SK-N-SH (cell line): ENCODE data around the gene KDM1A. TPM values are rescaled to one million over a fixed set of nuclear protein-coding genes. Genes with fewer than 3 reads are reported as not detected.

ENCODE experiments used
- CTCF ChIA-PET: fragments of 300-600, 350-600 bp; formaldehyde crosslinking; extraction: SDS; loops from one replicate; lab custom pipeline; 2021; lab: Yijun Ruan, JAX
- POLR2A ChIA-PET: fragments of 350-600 bp; sonication (Branson Sonifier 250); formaldehyde crosslinking; extraction: SDS; loops from one replicate; lab custom pipeline; 2020; ENCODE audit warnings: antibody characterized with exemption, inconsistent platforms; lab: Yijun Ruan, JAX
- DNase-seq: peaks from one replicate; pipeline ENCODE4 v3.0.0; 2012
- H2AFZ ChIP-seq: fragments of 200-600 bp; sonication (generic); 2 replicates; pipeline ENCODE4 v1.8.1; 2016; ENCODE audit warnings: antibody characterized with exemption, mild to moderate bottlenecking, low read depth
- H3F3A ChIP-seq: fragments of 200-600 bp; sonication (generic); replicated peaks from 2 replicates; pipeline ENCODE3; 2016; ENCODE audit warnings: antibody characterized with exemption, mild to moderate bottlenecking; ENCODE audit not compliant: insufficient read depth
- H3K27ac ChIP-seq, 2 experiments: fragments of 200-500 bp in 1 of 2; fragments of 200-600 bp in 1 of 2; sonication (Bioruptor generic) in 1 of 2; sonication (generic), shearing (Covaris generic) in 1 of 2; 2 replicates each; pipeline versions ENCODE4 v1.5.1 to v1.6.1; 2014 to 2016; ENCODE audit warnings: low read depth in 2 of 2, inconsistent platforms in 1 of 2, low read length in 1 of 2, mild to moderate bottlenecking in 1 of 2, mixed read lengths in 1 of 2
- H3K27me3 ChIP-seq: fragments of 200-600 bp; sonication (generic), shearing (Covaris generic); 2 replicates; pipeline ENCODE4 v1.6.1; 2016; ENCODE audit warnings: mixed run types; ENCODE audit not compliant: insufficient read depth
- H3K36me3 ChIP-seq, 2 experiments: fragments of 200-500 bp in 1 of 2; fragments of 200-600 bp in 1 of 2; sonication (Bioruptor generic) in 1 of 2; sonication (generic) in 1 of 2; replicated peaks in 1 of 2; 2 replicates each; pipeline versions ENCODE3 to v1.5.1; 2014 to 2016; ENCODE audit warnings: low read length in 1 of 2, mild to moderate bottlenecking in 1 of 2; ENCODE audit not compliant: insufficient read depth in 2 of 2, control insufficient read depth in 1 of 2
- H3K4me1 ChIP-seq, 2 experiments: fragments of 200-500 bp in 1 of 2; fragments of 200-600 bp in 1 of 2; sonication (Bioruptor generic) in 1 of 2; sonication (generic), shearing (Covaris generic) in 1 of 2; 2 replicates each; pipeline versions ENCODE4 v1.5.1 to v1.6.1; 2014 to 2016; ENCODE audit warnings: low read depth in 1 of 2, low read length in 1 of 2, mixed run types in 1 of 2; ENCODE audit not compliant: insufficient read depth in 2 of 2, control insufficient read depth in 1 of 2
- H3K4me2 ChIP-seq: fragments of 200-600 bp; sonication (generic), shearing (Covaris generic); 2 replicates; pipeline ENCODE4 v1.6.1; 2017; ENCODE audit warnings: mixed run types
- H3K4me3 ChIP-seq, 2 experiments: fragments of 200-500 bp in 1 of 2; fragments of 200-600 bp in 1 of 2; sonication (Bioruptor generic) in 1 of 2; sonication (generic), shearing (Covaris generic) in 1 of 2; 2 replicates each; pipeline versions ENCODE4 v1.5.1 to v1.8.1; 2014 to 2016; ENCODE audit warnings: low read depth in 2 of 2, inconsistent platforms in 1 of 2, low read length in 1 of 2, mild to moderate bottlenecking in 1 of 2, mixed read lengths in 1 of 2, moderate library complexity in 1 of 2
- H3K79me2 ChIP-seq: fragments of 200-600 bp; sonication (generic); 2 replicates; pipeline ENCODE4 v1.8.1; 2017; ENCODE audit warnings: mild to moderate bottlenecking; ENCODE audit not compliant: insufficient read depth
- H3K9ac ChIP-seq: fragments of 200-600 bp; sonication (generic); 2 replicates; pipeline ENCODE4 v1.6.1; 2017; ENCODE audit warnings: mixed run types
- H3K9me2 ChIP-seq: fragments of 200-600 bp; sonication (generic); 2 replicates; pipeline ENCODE4 v1.6.1; 2017; ENCODE audit warnings: mixed run types
- H3K9me3 ChIP-seq: fragments of 200-600 bp; sonication (generic); 2 replicates; pipeline ENCODE4 v1.6.1; 2017; ENCODE audit warnings: mixed run types, mild to moderate bottlenecking, moderate library complexity
- H4K20me1 ChIP-seq: fragments of 200-600 bp; sonication (generic); 2 replicates; pipeline ENCODE4 v1.6.1; 2017; ENCODE audit warnings: mild to moderate bottlenecking, mixed run types; ENCODE audit not compliant: insufficient read depth
- CHD2 ChIP-seq: fragments of 150-350 bp; IDR thresholded peaks from 2 replicates; pipeline ENCODE4 v1.6.1; 2018; ENCODE audit warnings: low read length; ENCODE audit not compliant: partially characterized antibody
- ELF1 ChIP-seq: IDR thresholded peaks from 2 replicates; pipeline ENCODE4 v1.4.0; 2012
- EP300 ChIP-seq, 2 experiments: IDR thresholded peaks; 2 replicates each; pipeline versions ENCODE4 v1.4.0 to v1.6.1; 2012; ENCODE audit warnings: borderline replicate concordance in 1 of 2, low read depth in 1 of 2, low read length in 1 of 2
- EZH2phosphoT487 ChIP-seq: fragments of 200-600 bp; sonication (generic); IDR thresholded peaks from 2 replicates; pipeline ENCODE4 v1.6.1; 2017; ENCODE audit warnings: low read depth, mixed run types, mild to moderate bottlenecking, antibody characterized with exemption, moderate library complexity, borderline replicate concordance
- FOSL2 ChIP-seq: IDR thresholded peaks from 2 replicates; pipeline ENCODE4 v1.4.0; 2012; ENCODE audit warnings: low read depth, mild to moderate bottlenecking, moderate library complexity, borderline replicate concordance
- FOXJ3 ChIP-seq: sonication (generic); formaldehyde crosslinking; IDR thresholded peaks from 2 replicates; pipeline ENCODE4 v1.5.1; 2020; ENCODE audit warnings: mild to moderate bottlenecking, missing genetic modification reagents
- GABPA ChIP-seq: IDR thresholded peaks from 2 replicates; pipeline ENCODE4 v1.4.0; 2012; ENCODE audit warnings: low read depth, mild to moderate bottlenecking
- GATA2 ChIP-seq: sonication (generic); formaldehyde crosslinking; IDR thresholded peaks from 2 replicates; pipeline ENCODE4 v1.5.0; 2020; ENCODE audit warnings: mild to moderate bottlenecking, missing genetic modification reagents
- JUND ChIP-seq: IDR thresholded peaks from 2 replicates; pipeline ENCODE4 v1.4.0; 2012
- MXI1 ChIP-seq: IDR thresholded peaks from 2 replicates; pipeline ENCODE4 v1.6.1; 2012; ENCODE audit warnings: mild to moderate bottlenecking, low read depth, low read length, improper control_type of control experiment
- NFIC ChIP-seq: IDR thresholded peaks from 2 replicates; pipeline ENCODE4 v1.4.0; 2012; ENCODE audit warnings: borderline replicate concordance
- RCOR1 ChIP-seq: fragments of 150-350 bp; IDR thresholded peaks from 2 replicates; pipeline ENCODE4 v1.6.1; 2017; ENCODE audit warnings: antibody characterized with exemption, low read length
- RFX5 ChIP-seq: IDR thresholded peaks from 2 replicates; pipeline ENCODE4 v1.6.1; 2012; ENCODE audit warnings: mild to moderate bottlenecking, improper control_type of control experiment, low read length
- TAF1 ChIP-seq: IDR thresholded peaks from 2 replicates; pipeline ENCODE4 v1.6.1; 2012; ENCODE audit warnings: low read depth, mild to moderate bottlenecking, low read length, moderate library complexity, borderline replicate concordance
- TCF12 ChIP-seq: IDR thresholded peaks from 2 replicates; pipeline ENCODE4 v1.4.0; 2012
- TEAD4 ChIP-seq: IDR thresholded peaks from 2 replicates; pipeline ENCODE4 v1.4.0; 2012; ENCODE audit warnings: mild to moderate bottlenecking, borderline replicate concordance; ENCODE audit not compliant: insufficient read depth
- USF1 ChIP-seq: IDR thresholded peaks from 2 replicates; pipeline ENCODE4 v1.4.0; 2012; ENCODE audit warnings: low read depth, borderline replicate concordance
- USF2 ChIP-seq: fragments of 150-350 bp; IDR thresholded peaks from 2 replicates; pipeline ENCODE4 v1.6.1; 2017; ENCODE audit warnings: antibody characterized with exemption, low read length, low read depth, borderline replicate concordance
- YY1 ChIP-seq: IDR thresholded peaks from 2 replicates; pipeline ENCODE4 v1.4.0; 2012; ENCODE audit warnings: low read depth, mild to moderate bottlenecking
- WGBS: methylation state at CpG from one replicate; pipeline ENCODE4 v1.1.6; 2017; ENCODE audit warnings: low lambda C conversion rate; 5-methylcytosine and 5-hydroxymethylcytosine counted together
- polyA plus RNA-seq, 3 experiments: library from polyadenylated mRNA; depleted of rRNA; stranded (reverse); fragments of >200 nt; gene quantifications; 2 replicates each; pipeline ENCODE4 v1.2.3, GENCODE V29; 2012

The KDM1A gene
- polyA plus RNA-seq, 1 of the 3 experiments (the other 2 are of a cell fraction): 71.0 TPM

GRCh38 chr1:23097316-23097715, 78.0 kb downstream of the KDM1A start:
- no peaks in the 10 kb centered on the region for H3K9me3 ChIP-seq
- no peak for TF ChIP-seq GATA2
- no peak for TF ChIP-seq USF1
- TF ChIP-seq EZH2phosphoT487: no peak
- no peak for TF ChIP-seq CHD2
- no peak for TF ChIP-seq FOXJ3 (CRISPR knock-in tag)
- no peak for TF ChIP-seq EP300 (IDR thresholded peaks at IDR 0.05; ENCODE audit: borderline replicate concordance in 1 of 2, low read depth in 1 of 2, low read length in 1 of 2)
- no peak for TF ChIP-seq TAF1
- TF ChIP-seq YY1: no peak
- TF ChIP-seq RCOR1: no peak
- no peak for TF ChIP-seq RFX5
- TF ChIP-seq GABPA: no peak
- TF ChIP-seq TCF12: no peak
- no peak for TF ChIP-seq FOSL2
- no peak for TF ChIP-seq MXI1
- TF ChIP-seq JUND: no peak
- TF ChIP-seq USF2: no peak
- no peak for TF ChIP-seq TEAD4
- no peak for TF ChIP-seq NFIC
- TF ChIP-seq ELF1: no peak
- H3K4me3 ChIP-seq: no peak overlapping the region
- ChIA-PET CTCF (interaction anchor here (0.7 to 13.1 kb wide), 7 partner anchors 10 to 120 kb away, joined by 3 to 419 read pairs (median 16); partner anchors contain the start of gene HTR1D), POLR2A (interaction anchor here (1.4 kb wide), 1 partner anchor 88 kb away, joined by 3 read pairs; no protein-coding TSS in a partner anchor)
- no peak overlapping the region for H3K9ac ChIP-seq
- WGBS: 96% methylated on average over 6 of the region's 6 CpGs
- no peak overlapping the region for H3K4me2 ChIP-seq
- H3K27ac ChIP-seq: no peak overlapping the region
- H3K36me3 ChIP-seq: peaks cover 26 to 50% of the 10 kb centered on the region in 2 experiments
- no peaks in the 10 kb centered on the region for H3K27me3 ChIP-seq
- peaks cover 25% of the 10 kb centered on the region for H4K20me1 ChIP-seq
- H3K9me2 ChIP-seq: no peaks in the 10 kb centered on the region
- H3K79me2 ChIP-seq: peaks cover 79% of the 10 kb centered on the region
- peaks cover 9 to 34% of the 10 kb centered on the region in 2 experiments for H3K4me1 ChIP-seq
- no peak overlapping the region for H2AFZ ChIP-seq
- DNase-seq: no peak
- peaks cover 30% of the 10 kb centered on the region for H3F3A ChIP-seq
